GM18519 (cell line): ENCODE results near the gene DLG2.
"Not testable (repeated sequence)": the region's sequence is repeated elsewhere in the genome, so short reads cannot be mapped to it uniquely, and the experiment has no call there.

Experiments used
- ATAC-seq: cut with Tn5 transposase; IDR thresholded peaks from one replicate; pipeline ENCODE4 v1.9.1; 2021; ENCODE audit warnings: mild to moderate bottlenecking, moderate library complexity; ENCODE audit not compliant: unreplicated experiment, low FRiP score

The DLG2 gene

GRCh38 chr11:85627332-85627997 is at the start of gene DLG2:
Gene DLG2 (minus strand): TSS chr11:85627344.
- ATAC-seq = no peak

GRCh38 chr11:85673393-85673792 is 46.2 kb upstream of the DLG2 start:
- no peak for ATAC-seq

DNA sequence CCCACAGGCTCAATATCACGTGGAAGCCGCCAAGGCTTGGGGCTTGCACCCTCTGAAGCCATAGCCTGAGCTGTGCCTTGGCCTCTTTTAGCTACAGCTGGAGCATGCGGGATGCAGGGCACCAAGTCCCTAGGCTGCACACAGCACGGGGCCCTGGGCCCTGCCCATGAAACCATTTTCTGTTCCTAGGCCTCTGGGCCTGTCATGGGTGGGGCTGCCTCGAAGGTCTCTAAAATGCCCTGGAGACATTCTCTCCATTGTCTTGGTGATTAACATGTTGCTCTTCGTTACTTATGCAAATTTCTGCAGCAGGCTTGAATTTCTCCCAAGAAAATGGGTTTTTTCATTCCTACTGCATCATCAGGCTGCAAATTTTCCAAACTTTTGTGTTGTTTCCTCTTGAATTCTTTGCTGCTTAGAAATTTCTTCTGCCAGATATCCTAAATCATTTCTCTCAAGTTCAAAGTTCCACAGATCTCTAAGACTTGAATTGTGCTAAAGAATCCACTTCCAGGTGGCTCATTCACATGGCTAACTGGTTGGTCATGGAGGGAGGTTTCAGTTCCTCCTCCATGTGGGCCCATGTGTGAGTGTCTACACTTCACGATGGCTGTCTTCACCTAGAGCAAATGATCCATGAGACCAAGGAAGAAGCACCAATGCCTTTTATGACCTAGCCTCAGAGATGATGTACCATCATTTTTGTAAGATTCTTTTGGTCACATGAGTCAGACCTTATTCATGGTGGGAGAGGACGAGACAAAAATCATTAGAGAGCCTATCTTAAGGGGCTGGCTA is 45.2 kb upstream of the DLG2 start:
- ATAC-seq = no peak

- not testable (repeated sequence) for ATAC-seq
Observed at GRCh38 chr11:85670949-85671663, 44.0 kb upstream of the DLG2 start.

DNA sequence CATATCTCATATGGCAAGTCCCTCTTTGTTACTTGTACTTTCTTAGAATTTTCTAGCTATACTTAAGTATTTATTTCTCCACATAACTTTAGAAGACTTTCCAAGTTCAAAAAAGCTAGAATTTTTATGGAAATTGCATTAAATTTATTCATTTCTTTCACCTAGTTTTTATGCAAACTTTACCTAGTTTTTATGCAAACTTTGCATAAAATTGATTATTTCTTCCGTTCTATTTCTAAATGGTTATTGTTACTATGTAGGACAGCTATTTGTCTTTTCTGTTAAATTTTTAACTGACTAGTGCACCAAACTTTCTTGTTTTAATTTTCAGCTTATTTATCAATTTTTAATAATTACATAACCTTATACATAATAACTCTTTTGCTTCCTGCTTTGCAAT is 41.0 kb upstream of the DLG2 start:
- ATAC-seq = no peak

- ATAC-seq = no peak
Observed at GRCh38 chr11:85666687-85667086, 39.5 kb upstream of the DLG2 start.

DNA sequence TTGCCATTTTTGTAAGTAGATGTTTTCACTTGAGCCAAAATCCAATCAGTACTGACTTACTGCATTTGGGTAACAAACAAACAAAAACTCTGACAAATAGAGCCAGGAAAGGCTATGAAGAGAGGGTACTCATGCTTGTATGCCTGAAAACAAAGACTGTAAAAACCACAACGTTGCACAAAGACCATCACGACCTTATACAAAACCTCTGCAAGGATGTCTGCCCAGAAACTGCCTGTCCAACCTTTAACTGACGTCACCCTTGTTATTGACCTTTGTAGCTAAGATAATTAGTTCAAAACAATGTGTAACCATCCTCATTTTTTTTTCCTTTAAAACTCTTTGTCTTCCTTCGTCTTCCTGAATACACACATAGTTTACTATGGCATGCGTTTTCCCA is 38.6 kb upstream of the DLG2 start:
- no peak for ATAC-seq

DNA sequence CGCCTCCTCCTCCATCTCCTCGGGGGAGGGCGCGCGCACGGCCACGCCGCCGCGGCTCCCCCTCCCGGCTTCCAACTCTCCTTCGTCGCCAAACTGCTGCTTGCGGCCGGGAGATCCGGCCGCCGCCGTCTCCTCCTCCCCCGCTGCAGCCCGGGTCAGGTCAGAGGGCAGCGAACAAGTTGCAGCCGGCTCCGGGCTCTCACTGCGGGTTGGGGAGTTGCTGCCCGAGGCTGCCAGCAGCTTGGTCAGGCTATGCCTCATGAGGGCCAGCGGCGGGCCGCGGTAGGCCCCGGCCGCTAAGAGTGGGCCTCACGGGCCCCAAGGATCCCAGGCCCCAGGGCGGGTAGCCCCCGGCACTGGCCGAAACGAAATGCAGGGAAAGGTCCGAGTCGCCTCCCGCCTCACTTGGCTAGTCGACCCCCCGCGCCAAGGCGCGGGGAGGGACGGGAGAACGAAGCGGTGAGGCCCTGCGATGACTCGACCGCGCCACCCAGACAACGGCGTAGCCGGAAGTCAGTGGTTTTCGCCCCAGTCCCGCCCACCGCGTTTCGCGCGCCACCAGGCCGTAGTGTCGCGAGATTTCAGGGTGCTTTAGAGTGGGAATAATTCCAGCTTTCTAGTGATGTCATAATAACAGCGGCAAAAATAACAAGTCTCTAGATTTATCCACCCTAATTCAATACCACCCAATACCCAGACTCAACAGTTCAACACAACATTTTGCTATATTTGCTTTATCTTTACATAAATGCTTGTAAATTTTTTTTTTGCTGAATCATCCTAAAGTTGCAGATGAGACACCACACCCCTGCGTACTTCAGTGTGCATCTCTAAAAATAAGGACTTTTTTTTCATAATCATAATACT is 37.7 kb upstream of the DLG2 start, which contains the start of gene CREBZF:
Gene CREBZF (minus strand): TSS at position 515 of the 867 bp plus-strand sequence. CDS start 254 bp downstream, at position 261.
- peak; percentile 87 for ATAC-seq

- peak; percentile 52 for ATAC-seq
Observed at GRCh38 chr11:85663753-85664614, 36.8 kb upstream of the DLG2 start.

DNA sequence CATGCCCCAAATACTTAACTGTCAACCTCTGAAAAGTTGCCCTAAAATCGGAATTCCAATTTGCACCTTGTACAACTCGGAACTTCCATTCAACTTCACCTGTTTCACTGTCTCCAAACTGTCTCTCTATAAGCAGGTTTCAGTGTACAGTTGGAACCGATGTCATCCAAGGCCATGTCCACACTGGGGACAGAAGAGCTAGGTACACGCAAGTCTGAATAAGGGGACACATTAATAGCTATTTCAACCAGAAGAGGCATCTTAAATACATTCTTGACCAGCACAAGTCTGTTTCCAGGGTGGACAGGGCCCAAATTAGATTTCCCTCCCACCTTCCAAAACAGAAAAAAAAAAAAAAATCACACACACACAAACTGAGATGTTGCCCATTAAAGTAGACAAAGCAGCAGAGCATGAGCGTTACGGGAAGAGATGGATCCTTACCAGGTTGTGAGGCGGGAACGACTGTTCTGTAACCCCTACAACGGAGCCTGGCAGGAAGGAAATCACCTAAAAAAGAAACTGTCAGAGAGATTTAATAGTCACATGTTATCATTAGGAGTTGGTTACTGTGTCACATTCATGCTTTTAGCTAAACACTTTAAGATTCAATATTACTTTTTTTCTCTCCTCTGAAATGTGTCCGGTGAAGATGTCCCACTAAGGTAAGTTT is 36.1 kb upstream of the DLG2 start:
- no peak for ATAC-seq

DNA sequence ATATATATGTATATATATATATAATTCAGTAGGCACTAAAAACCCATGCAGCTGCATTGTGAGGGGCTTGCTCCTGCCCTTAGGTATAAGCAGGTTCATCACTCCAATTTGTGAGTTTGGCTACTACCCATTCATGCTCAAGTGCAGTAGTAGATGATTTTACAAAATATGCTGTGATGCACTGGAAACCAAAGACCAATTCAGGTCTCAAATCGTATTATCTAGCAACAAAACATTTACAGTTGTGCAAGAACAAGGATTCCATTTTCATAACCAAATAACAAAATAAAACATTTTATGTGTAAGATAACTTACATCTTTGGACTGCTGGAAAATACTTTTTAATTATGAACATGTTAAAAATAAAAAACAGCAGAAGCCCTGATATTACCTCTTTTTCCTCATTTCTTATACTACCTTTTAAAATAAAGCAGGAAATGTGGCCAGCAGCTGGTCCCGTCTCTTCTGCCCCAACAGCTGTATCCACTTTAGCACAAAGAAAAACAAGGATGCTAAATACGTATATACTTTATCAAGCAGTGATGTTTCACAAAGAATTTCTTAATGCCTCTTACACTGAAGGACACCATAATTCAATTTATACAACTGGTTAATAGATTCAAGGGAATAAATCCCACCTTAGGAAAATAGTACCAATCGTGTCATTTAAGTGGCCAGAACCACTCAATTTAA is 35.0 kb upstream of the DLG2 start:
- ATAC-seq = no peak

- no peak for ATAC-seq
Observed at GRCh38 chr11:85658180-85658579, 31.0 kb upstream of the DLG2 start.

DNA sequence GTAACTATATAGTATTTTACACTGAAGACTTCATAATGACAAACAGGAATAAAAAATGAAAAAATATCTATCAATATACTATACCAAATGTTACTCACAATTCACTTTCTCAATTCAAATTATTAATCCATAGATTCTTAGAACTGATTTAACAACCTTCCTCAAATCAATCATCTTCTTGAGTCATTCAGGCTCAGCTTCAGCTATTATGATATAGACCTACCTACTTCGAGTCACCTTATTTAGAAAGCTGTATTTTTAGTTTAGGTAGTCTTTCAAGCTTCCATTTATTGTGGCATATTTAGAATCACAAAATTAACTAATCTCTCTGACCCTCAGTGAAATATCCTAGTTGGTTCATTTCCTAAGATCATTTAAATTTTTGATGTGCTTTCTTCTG is 29.6 kb upstream of the DLG2 start:
- ATAC-seq = no peak

DNA sequence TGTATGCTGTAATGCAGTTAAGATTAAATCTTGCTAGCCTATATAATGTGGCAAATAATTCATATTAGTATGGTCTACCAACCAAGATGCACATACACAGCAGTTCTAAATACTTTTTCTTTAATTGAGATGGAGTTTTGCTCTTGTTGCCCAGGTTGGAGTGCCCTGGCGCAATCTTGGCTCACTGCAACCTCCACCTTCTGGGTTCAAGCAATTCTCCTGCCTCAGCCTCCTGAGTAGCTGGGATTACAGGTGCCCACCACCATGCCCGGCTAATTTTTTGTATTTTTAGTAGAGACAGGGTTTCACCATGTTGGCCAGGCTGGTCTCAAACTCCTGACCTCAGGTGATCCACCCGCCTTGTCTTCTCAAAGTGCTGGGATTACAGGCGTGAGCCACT is 27.2 kb upstream of the DLG2 start:
- ATAC-seq = not testable (repeated sequence)

DNA sequence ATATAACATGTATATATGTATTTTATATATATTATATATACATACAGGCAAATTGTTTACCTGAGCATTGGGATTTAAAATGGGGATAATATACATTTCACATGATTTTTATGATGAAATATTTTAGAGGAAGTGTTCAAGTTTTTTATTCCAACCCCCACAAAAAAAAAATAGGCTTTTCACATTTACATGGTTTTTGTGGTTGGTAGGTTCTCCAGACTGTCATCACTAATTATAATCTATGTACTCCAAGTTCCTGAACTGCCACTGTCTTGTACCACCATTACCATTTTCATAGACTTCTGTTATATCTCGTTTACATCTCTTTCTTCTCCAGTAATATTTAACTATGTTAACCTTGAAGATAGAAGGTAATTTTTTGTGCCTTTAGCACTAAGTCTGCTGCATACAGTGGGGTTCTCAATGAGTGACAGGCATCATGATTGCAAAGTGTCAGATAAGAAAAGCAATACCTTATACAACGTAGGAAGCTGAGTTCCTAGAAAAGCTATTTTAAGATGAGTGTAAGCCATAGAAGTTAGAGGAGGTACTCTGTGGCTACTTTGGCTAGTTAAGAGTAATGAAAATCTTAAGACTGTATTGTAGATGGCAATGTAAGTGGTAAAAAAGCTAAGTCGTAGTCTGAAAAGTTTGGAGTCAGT is 25.8 kb upstream of the DLG2 start:
- no peak for ATAC-seq

DNA sequence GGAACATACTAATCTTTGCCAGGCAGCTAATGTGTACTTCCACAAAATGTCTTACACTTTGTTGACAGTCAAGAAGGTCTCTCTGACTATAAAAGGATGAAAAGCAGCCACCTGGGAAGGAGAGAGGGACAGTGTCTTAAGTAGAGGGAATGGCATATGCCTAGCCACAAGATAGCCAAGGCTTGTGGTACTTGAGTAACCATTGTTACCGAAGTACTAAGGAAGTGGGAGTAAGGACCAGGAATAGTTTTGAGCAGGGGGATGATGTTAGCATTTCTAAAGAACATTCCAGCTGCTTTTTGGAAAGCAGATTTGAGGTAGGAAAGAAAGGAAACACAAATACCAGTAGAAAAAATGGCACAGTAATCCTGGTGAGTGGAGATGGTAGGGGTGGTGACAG is 24.0 kb upstream of the DLG2 start:
- ATAC-seq = no peak

- peak; percentile 98 for ATAC-seq
Observed at GRCh38 chr11:85647604-85648299, 20.6 kb upstream of the DLG2 start, which contains the start of gene TMEM126A. Gene TMEM126A (plus strand): TSS chr11:85647967. CDS start chr11:85650256, 2,289 bp downstream.
